GM19468 (cell line): ENCODE data around the gene KCNJ18.
"Not testable (repeated sequence)": the region's sequence is repeated elsewhere in the genome, so short reads cannot be mapped to it uniquely, and the experiment has no call there.

Experiments used
- ATAC-seq: cut with Tn5 transposase; IDR thresholded peaks from one replicate; pipeline ENCODE4 v1.9.1; 2021; ENCODE audit warnings: mild to moderate bottlenecking, moderate library complexity, moderate number of reproducible peaks; ENCODE audit not compliant: unreplicated experiment; ENCODE audit errors: extremely low read depth

KCNJ18 gene

DNA sequence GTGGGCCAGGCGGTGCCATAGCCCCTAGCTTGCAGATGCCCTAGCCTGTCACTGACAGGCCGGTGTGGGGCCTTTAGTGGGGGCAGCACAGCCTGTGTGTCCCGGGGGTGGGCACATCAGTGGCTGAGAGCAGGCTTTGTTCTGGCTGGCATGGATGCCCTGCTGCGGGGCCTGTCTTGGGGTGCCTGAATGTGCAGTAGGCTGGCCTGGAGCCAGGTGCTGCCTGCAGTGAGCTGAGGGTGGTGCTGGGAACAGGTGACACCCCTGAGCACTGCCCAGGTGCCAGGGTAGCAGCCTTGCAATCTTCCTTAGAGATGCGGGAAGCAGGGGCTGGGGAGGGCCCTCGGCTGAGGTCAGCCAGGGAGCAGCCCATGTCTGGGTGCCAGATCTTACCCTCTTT is 8.8 kb downstream of the KCNJ18 start:
- not testable (repeated sequence) for ATAC-seq

DNA sequence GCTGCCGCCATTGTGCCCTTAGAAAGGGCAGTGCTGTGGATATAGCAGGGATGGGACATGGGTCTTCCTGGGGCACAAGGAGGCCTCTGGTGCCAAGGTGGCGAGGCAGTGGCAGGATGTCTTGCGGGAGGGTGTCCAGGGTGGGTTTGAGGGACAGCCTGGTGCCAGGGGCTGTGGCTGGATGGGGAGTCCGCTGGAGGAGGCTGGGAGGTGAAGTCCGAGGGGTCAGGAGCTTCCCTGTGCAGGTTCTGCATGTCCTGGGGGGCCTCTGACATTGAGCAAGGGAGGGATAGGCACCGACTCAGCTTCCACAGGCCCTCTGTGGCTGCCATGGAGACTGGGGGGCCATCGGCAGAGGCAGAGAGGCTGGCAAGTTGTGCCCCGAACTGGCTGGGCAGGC is 9.7 kb downstream of the KCNJ18 start:
- not testable (repeated sequence) for ATAC-seq

GRCh38 chr17:21702521-21702920 is 10.2 kb downstream of the KCNJ18 start:
- not testable (repeated sequence) for ATAC-seq

- ATAC-seq: not testable (repeated sequence)
Measured at GRCh38 chr17:21702940-21703640, 10.8 kb downstream of the KCNJ18 start.

DNA sequence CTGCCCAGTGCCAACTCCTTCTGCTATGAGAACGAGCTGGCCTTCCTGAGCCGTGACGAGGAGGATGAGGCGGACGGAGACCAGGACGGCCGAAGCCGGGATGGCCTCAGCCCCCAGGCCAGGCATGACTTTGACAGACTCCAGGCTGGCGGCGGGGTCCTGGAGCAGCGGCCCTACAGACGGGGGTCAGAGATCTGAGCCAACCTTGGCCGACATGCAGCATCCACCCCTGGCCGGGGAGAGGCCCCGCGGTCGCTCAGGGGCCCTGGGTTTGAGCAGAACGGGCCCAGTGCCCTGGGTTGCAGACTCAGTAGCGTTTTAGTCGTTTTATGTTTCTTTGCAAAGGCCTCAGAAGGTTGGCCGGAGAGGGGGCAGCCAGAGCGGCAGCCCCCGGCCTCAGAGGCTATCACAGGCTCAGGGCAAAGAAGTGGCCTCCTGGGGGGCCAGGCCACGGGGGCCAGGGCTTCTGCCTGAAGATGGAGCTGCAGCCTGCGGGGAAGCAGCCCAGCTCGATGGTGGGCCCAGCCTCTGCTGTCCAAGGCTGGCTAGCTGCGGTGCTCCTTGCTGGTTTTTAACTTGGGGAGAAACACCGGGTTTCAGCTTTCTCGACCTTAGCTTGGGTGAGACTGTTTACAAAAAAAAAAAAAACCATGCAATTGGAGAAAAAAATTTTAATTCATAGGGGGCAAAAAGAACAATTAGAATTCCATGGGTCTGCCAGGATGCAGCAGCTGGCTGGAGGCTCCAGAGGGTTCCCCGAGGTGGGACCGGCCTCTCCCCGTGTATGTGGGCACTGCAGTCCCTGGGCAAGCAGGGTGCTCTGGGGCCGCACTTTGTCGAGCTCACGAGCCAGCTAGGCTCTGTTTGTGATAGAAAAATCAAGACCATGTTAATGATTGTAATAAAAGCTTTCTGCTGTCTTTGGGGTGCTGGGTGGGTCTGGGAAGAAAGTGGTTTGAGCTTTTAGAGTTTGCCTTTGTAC is 11.9 kb downstream of the KCNJ18 start:
- not testable (repeated sequence) for ATAC-seq

GRCh38 chr17:21705021-21705601 is 12.8 kb downstream of the KCNJ18 start:
- no peak for ATAC-seq

- not testable (repeated sequence) for ATAC-seq
Measured at GRCh38 chr17:21705746-21706145, 13.4 kb downstream of the KCNJ18 start.

DNA sequence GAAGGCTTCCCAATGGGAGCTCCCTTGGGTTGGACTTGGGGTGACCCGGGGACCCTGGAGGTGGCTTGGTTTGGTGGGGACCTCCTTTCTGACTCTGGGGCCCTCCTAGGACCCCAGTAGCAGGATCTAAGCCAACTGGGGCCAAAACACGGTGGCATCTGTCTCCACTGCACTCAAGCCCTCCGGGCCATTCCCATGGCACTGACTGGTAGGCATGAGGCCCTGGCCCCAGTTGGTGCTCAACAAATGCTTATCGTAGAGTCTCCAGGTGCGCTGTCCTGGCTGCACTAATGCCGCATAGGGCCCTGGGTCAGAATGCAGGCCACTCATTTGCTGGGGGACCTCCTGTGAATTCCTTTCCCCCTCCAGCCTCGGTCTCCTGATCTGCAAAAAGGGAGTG is 14.2 kb downstream of the KCNJ18 start:
- ATAC-seq: not testable (repeated sequence)

DNA sequence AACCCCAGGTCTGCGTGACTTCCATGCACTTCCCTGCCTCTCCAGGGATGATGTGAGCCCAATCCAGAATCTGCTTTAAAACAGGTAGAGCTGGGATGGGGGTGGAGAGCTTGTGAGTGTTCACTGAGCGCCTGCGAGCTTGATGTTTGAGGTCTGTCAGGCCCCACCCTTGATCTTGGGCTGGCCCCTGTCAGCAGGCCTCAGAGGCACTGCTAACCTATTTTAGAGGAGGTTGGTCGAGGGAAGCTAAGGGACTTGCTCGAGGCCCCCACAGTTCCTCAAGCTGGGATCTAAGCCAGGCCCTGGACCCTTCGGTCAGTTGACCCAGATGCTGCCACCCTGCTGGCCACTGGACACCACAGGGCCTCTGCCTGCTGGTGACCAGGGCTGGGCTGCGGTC is 14.8 kb downstream of the KCNJ18 start:
- ATAC-seq: not testable (repeated sequence)

GRCh38 chr17:21707711-21708611 is 15.6 kb downstream of the KCNJ18 start:
- not testable (repeated sequence) for ATAC-seq

DNA sequence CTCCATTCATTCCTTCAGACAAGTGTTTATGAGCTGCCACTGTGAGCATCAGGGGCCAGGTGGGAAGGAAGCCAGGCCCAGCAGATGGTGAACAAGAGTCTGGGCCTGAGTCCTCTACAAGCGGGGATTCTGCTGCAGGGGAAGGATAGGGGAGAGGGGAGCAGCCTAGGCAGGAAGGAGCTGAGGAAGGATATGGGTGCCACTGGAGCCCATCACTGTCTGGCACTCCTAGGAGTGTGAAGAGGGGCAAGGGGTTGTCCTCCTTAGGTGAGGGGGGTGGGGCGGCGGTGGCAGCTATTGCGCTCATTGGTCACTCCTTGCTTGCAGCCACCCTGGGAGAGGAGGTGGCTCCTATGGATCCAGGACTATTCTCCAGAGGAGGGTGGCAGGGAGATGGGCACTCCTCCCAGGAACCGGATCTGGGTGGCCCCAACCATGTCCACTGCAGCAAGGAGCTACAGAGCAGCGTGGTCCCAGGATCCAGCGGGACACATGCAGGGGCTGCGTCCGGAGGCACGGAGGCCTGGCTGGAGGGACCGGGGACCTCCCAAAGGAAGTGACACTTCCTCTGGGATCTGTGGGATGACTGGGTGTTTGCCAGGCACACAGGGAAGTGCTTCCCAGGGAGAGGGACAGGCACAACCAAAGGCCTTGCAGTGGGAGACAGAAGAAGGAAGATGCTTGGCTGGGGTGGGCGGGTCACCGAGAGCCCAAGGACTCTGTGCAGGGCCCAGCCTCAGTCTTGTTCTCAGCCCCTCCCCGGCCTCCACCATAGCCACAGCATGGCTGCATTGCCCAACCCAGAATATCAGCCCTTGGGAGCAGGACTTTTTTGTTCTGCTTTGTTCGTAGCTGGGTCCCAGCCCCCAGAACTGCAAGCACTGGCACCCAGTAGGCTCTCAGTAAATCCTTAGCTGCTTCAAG is 16.6 kb downstream of the KCNJ18 start:
- ATAC-seq: not testable (repeated sequence)

GRCh38 chr17:21709994-21710393 is 17.7 kb downstream of the KCNJ18 start:
- ATAC-seq: not testable (repeated sequence)

DNA sequence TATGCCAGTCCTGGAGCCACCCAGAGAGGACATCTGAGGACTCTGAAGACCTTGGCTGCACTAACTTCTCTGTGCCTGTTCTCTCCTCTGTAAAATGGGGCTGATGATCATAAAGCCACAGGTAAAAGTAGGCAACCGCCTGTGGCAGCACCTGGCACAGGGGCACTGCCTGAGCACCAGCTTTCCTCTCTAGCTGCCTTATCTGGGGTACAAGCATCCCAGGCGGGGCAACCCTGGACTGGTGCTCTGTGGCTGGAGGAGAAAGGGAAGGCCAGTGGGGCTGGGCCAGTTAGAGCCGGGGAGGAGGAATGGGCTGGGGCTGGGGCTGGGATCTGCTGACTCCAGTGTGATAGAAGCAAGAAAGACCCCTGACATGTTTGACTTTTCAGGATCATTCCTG is 18.2 kb downstream of the KCNJ18 start:
- not testable (repeated sequence) for ATAC-seq

- ATAC-seq: no peak
Measured at GRCh38 chr17:21711182-21711581, 18.9 kb downstream of the KCNJ18 start.

DNA sequence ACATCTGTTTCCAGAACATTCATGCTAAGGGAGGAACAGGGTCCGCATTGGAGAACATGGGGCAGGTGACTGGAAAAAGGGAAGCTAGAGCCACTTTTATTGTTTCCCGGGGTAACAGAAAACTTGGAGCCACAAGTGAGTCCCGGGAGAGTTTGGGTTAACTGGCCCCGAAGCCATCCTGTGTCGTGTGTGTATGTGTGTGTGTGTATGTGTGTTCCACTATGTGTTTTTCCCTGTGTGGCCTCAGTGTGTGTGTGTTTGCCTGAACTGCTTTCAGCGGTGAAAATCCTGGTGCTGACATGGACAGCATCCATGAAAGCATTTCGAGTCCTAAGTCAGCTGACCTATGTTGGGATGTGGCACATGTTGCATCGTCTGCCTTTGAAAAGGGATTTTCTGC is 20.7 kb downstream of the KCNJ18 start:
- not testable (repeated sequence) for ATAC-seq

- ATAC-seq: not testable (repeated sequence)
Measured at GRCh38 chr17:21713631-21714030, 21.3 kb downstream of the KCNJ18 start.

GRCh38 chr17:21714676-21715075 is 22.4 kb downstream of the KCNJ18 start:
- ATAC-seq: not testable (repeated sequence)

- not testable (repeated sequence) for ATAC-seq
Measured at GRCh38 chr17:21715877-21716276, 23.6 kb downstream of the KCNJ18 start.

DNA sequence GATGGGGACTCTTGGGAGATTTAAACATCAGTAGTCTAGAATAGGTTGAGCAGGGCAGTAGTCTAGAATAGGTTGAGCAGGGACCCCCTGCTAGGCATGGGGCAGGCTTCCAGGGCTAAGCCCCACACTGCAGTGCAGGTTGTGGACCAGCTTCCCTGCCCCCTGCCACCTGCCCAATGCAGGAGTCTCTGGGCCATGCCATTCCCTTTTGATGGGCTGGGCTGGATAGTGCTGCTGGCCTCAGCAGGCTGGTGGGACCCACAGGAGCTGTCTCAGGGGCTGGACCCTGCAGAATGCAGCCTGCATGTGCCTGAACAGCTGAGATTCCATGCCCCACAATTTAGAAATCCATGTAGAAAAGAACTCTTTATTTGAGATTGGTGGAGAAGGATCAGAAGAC is 26.6 kb downstream of the KCNJ18 start:
- ATAC-seq: not testable (repeated sequence)
